Measurements from ENCODE around the gene METTL6.
A peak's percentile ranks its signal among the peaks of the same experiment; 100 is the strongest.
"Not testable (repeated sequence)": the region's sequence is repeated elsewhere in the genome, so short reads cannot be mapped to it uniquely, and the experiment has no call there.

Gene METTL6

GRCh38 chr3:15427182-15427880 is at the start of gene METTL6, which contains the start of gene EAF1:
Gene METTL6 (minus strand): TSS chr3:15427544. CDS start chr3:15426511, 1,033 bp downstream.
Gene EAF1 (plus strand): TSS chr3:15427598. CDS start chr3:15427780, 182 bp downstream.
- peak; percentile 89 for DNase-seq

GRCh38 chr3:15476378-15476777 is 49.0 kb upstream of the METTL6 start:
- no peak for DNase-seq

- DNase-seq = no peak
Observed at GRCh38 chr3:15475161-15475560, 47.8 kb upstream of the METTL6 start.

- no peak for DNase-seq
Observed at GRCh38 chr3:15471861-15472260, 44.5 kb upstream of the METTL6 start.

GRCh38 chr3:15470849-15471248 is 43.5 kb upstream of the METTL6 start:
- no peak for DNase-seq

GRCh38 chr3:15470261-15470660 is 42.9 kb upstream of the METTL6 start:
- no peak for DNase-seq

GRCh38 chr3:15467227-15468181 is 40.2 kb upstream of the METTL6 start:
- DNase-seq = no peak

- no peak for DNase-seq
Observed at GRCh38 chr3:15465876-15466585, 38.7 kb upstream of the METTL6 start.

- no peak for DNase-seq
Observed at GRCh38 chr3:15462451-15462850, 35.1 kb upstream of the METTL6 start.

- DNase-seq = no peak
Observed at GRCh38 chr3:15460891-15461531, 33.7 kb upstream of the METTL6 start.

- no peak for DNase-seq
Observed at GRCh38 chr3:15458212-15458780, 31.0 kb upstream of the METTL6 start.

GRCh38 chr3:15456915-15457314 is 29.6 kb upstream of the METTL6 start:
- DNase-seq = not testable (repeated sequence)

- DNase-seq = no peak
Observed at GRCh38 chr3:15456321-15456720, 29.0 kb upstream of the METTL6 start.

GRCh38 chr3:15455756-15456155 is 28.4 kb upstream of the METTL6 start:
- DNase-seq = no peak

- no peak for DNase-seq
Observed at GRCh38 chr3:15454965-15455364, 27.6 kb upstream of the METTL6 start.

- no peak for DNase-seq
Observed at GRCh38 chr3:15453991-15454625, 26.8 kb upstream of the METTL6 start.

GRCh38 chr3:15453501-15453900 is 26.2 kb upstream of the METTL6 start:
- DNase-seq = no peak

GRCh38 chr3:15452961-15453360 is 25.6 kb upstream of the METTL6 start:
- no peak for DNase-seq

- DNase-seq = no peak
Observed at GRCh38 chr3:15452156-15452555, 24.8 kb upstream of the METTL6 start.

- no peak for DNase-seq
Observed at GRCh38 chr3:15451216-15452113, 24.1 kb upstream of the METTL6 start.
